KMS-11 (cell line): ENCODE results near the gene ADCK1.

Experiments used
- H2AFZ ChIP-seq: fragments of 200-600 bp; sonication (generic); 2 replicates; pipeline ENCODE4 v1.6.1; 2016; ENCODE audit warnings: antibody characterized with exemption, mixed run types, low read depth
- H3K27ac ChIP-seq: fragments of 200-600 bp; sonication (generic); 2 replicates; pipeline ENCODE4 v1.6.1; 2016; ENCODE audit warnings: mild to moderate bottlenecking, mixed run types
- H3K27me3 ChIP-seq: fragments of 200-600 bp; sonication (generic); 2 replicates; pipeline ENCODE4 v1.6.1; 2017; ENCODE audit warnings: mild to moderate bottlenecking, low read depth, mixed run types, moderate library complexity; ENCODE audit not compliant: insufficient read depth
- H3K36me3 ChIP-seq: fragments of 200-600 bp; sonication (generic); 2 replicates; pipeline ENCODE4 v1.6.1; 2017; ENCODE audit warnings: mild to moderate bottlenecking, mixed run types; ENCODE audit not compliant: insufficient read depth
- H3K4me1 ChIP-seq: fragments of 200-600 bp; sonication (generic); 2 replicates; pipeline ENCODE4 v1.6.1; 2016; ENCODE audit warnings: mild to moderate bottlenecking, low read depth, mixed run types; ENCODE audit not compliant: poor library complexity, severe bottlenecking
- H3K4me2 ChIP-seq: fragments of 200-600 bp; sonication (generic); 2 replicates; pipeline ENCODE4 v1.7.0; 2016; ENCODE audit warnings: mild to moderate bottlenecking, mixed run types
- H3K4me3 ChIP-seq: fragments of 200-600 bp; sonication (generic); IDR thresholded peaks from 2 replicates; pipeline ENCODE4 v1.6.1; 2017; ENCODE audit warnings: low read depth, low read length, mixed read lengths; ENCODE audit not compliant: insufficient read depth
- H3K79me2 ChIP-seq: fragments of 200-600 bp; sonication (generic); 2 replicates; pipeline ENCODE4 v1.6.1; 2016; ENCODE audit warnings: low read depth, mixed run types; ENCODE audit not compliant: insufficient read depth
- H3K9ac ChIP-seq: fragments of 200-600 bp; sonication (generic); 2 replicates; pipeline ENCODE4 v1.6.1; 2016; ENCODE audit warnings: mild to moderate bottlenecking, mixed run types
- H4K20me1 ChIP-seq: fragments of 200-600 bp; sonication (generic); 2 replicates; pipeline ENCODE4 v1.6.1; 2016; ENCODE audit warnings: mild to moderate bottlenecking, mixed run types; ENCODE audit not compliant: insufficient read depth
- TF ChIP-seq, protein P1 (sequence below): fragments of 200-600 bp; sonication (generic); conservative IDR thresholded peaks from 2 replicates; pipeline ENCODE4 v1.6.1; 2017; ENCODE audit warnings: low read depth, mild to moderate bottlenecking, antibody characterized with exemption, low read length, moderate library complexity, mixed read lengths

The ADCK1 gene

GRCh38 chr14:77903937-77904617, 104.2 kb downstream of the ADCK1 start:
- no peak overlapping the region for H2AFZ ChIP-seq
- no peaks in the 10 kb centered on the region for H3K36me3 ChIP-seq
- no peak overlapping the region for H3K4me3 ChIP-seq
- TF ChIP-seq, protein P1, sequence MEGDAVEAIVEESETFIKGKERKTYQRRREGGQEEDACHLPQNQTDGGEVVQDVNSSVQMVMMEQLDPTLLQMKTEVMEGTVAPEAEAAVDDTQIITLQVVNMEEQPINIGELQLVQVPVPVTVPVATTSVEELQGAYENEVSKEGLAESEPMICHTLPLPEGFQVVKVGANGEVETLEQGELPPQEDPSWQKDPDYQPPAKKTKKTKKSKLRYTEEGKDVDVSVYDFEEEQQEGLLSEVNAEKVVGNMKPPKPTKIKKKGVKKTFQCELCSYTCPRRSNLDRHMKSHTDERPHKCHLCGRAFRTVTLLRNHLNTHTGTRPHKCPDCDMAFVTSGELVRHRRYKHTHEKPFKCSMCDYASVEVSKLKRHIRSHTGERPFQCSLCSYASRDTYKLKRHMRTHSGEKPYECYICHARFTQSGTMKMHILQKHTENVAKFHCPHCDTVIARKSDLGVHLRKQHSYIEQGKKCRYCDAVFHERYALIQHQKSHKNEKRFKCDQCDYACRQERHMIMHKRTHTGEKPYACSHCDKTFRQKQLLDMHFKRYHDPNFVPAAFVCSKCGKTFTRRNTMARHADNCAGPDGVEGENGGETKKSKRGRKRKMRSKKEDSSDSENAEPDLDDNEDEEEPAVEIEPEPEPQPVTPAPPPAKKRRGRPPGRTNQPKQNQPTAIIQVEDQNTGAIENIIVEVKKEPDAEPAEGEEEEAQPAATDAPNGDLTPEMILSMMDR = no peak
- no peaks in the 10 kb centered on the region for H3K79me2 ChIP-seq
- H3K4me2 ChIP-seq = no peak overlapping the region
- no peak overlapping the region for H3K27ac ChIP-seq
- no peaks in the 10 kb centered on the region for H4K20me1 ChIP-seq
- H3K4me1 ChIP-seq = no peaks in the 10 kb centered on the region
- no peak overlapping the region for H3K9ac ChIP-seq
- H3K27me3 ChIP-seq = no peaks in the 10 kb centered on the region

GRCh38 chr14:77906446-77906845, 106.5 kb downstream of the ADCK1 start:
- Histone ChIP-seq H4K20me1 (no peaks in the 10 kb centered on the region), H3K36me3 (no peaks in the 10 kb centered on the region), H2AFZ (no peak overlapping the region), H3K27me3 (no peaks in the 10 kb centered on the region), H3K4me2 (no peak overlapping the region), H3K9ac (no peak overlapping the region), H3K4me3 (no peak overlapping the region), H3K27ac (no peak overlapping the region), H3K4me1 (no peaks in the 10 kb centered on the region), H3K79me2 (no peaks in the 10 kb centered on the region)
- TF ChIP-seq, protein P1 = no peak

DNA sequence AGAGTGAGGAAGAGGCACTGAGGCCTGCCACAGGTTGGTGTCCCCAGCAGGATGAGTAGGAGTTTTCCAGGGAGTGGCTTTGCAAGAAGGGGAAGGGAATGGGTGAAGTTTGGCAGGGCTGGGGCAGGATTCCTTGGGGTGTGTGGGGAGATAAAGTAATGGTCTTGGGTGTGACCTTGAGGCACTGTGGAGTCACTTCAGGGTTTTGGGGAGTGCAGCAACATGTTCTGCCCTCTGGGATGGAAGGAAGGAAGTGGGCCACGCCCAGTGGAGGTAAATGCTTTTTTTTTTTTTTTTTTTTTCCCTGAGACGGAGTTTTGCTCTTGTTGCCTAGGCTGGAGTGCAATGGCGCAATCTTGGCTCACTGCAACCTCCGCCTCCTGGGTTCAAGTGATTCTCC, 108.9 kb downstream of the ADCK1 start:
- Histone ChIP-seq H3K79me2 (no peaks in the 10 kb centered on the region), H2AFZ (no peak overlapping the region), H4K20me1 (no peaks in the 10 kb centered on the region)

DNA sequence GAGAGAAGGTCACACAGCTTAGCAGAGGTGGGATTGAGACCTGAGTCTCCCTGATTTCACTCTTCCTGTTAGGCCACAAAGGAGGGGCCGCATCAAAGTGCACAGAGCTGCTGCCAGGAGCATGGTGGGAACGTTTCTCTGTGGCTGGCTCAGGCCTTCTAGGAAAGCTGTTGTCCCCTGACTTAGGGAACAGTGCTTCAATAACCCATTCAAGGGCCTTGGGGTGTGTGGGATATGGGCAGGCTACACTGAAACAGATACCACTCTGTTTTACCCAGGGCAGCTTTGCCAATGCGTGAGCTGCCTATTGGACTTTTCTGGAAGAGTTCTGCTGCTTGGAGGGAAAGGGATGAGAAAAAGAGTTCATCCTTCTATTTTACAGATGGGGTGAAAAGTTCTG, 110.0 kb downstream of the ADCK1 start:
- Histone ChIP-seq H3K27me3 (no peaks in the 10 kb centered on the region), H3K4me3 (no peak overlapping the region), H3K4me2 (no peak overlapping the region), H3K79me2 (no peaks in the 10 kb centered on the region), H3K36me3 (no peaks in the 10 kb centered on the region), H3K4me1 (no peaks in the 10 kb centered on the region), H2AFZ (no peak overlapping the region), H4K20me1 (no peaks in the 10 kb centered on the region), H3K27ac (no peak overlapping the region), H3K9ac (no peak overlapping the region)
- TF ChIP-seq, protein P1 = no peak

More for the DNA sequence above, 108.9 kb downstream of the ADCK1 start:
- no peak overlapping the region for H3K27ac ChIP-seq
- H3K4me2 ChIP-seq = no peak overlapping the region
- no peak overlapping the region for H3K4me3 ChIP-seq
- no peak overlapping the region for H3K9ac ChIP-seq
- H3K36me3 ChIP-seq = no peaks in the 10 kb centered on the region
- no peaks in the 10 kb centered on the region for H3K4me1 ChIP-seq
- TF ChIP-seq, protein P1 = no peak
- H3K27me3 ChIP-seq = no peaks in the 10 kb centered on the region
